ENCODE results near the gene TMEM240. TPM values are rescaled to one million over a fixed set of nuclear protein-coding genes. Genes with fewer than 3 reads are reported as not detected.
A peak's percentile ranks its signal among the peaks of the same experiment; 100 is the strongest.

TMEM240 gene
- total RNA-seq, 1 experiment from 2014 or later, result 8.0 TPM

DNA sequence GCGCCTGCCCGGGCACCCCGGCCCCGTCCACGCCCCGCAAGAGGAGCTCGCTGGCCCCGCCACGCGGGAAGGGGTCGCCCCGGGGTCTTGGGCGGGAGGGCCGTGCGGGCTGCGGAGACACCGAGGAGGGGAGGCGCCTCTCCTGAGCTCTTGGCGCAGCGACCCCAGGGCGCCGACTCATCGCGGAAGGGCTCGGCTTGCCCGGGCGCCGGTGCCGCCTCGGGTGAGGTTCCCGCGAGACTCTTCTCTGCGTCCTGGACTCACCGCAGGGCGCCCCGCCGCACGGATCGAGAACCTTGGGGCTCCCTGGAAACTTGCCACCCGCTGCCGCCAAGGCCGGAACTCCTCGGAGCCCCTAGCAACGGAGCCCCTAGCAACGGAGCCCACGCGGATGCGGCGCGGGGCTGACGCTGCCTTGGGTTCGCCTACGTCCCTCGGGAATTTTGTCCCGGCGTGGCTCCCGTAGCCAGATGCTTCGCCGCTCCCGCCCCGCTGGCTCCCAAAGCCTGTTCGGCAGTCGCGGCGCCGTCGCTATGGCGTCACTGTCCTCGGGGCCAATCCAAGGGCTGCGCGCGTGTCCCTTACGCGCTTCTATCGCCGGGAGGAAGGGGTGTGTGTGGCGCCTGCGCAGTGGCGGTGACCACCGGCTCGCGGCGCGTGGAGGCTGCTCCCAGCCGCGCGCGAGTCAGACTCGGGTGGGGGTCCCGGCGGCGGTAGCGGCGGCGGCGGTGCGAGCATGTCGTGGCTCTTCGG lies 28.7 kb downstream of the TMEM240 start, which contains the start of gene ATAD3A:
Gene ATAD3A (plus strand): TSS at position 630 of the 753 bp plus-strand sequence. CDS start 107 bp downstream, at position 737.
- peak within 1 kb of the TSS; percentile 78 for H3K4me3 Mint-ChIP-seq
- DNase-seq (ENCODE audit: low spot score) (peak; percentile 97), ATAC-seq (peak; percentile 83)
- H3K27me3 Mint-ChIP-seq (ENCODE audit: low read depth), result no peaks in the 10 kb centered on the region
- ChIA-PET POLR2A (no interaction called here), CTCF (no interaction called here)
- peaks cover 2% of the 10 kb centered on the region; the same call in 1 of the 2 replicates for H3K36me3 Mint-ChIP-seq
- H3K4me1 Mint-ChIP-seq, result peaks cover 7% of the 10 kb centered on the region; the same call in 1 of the 2 replicates
- no peaks in the 10 kb centered on the region for H3K9me3 Mint-ChIP-seq
- peak within 1 kb of the TSS; percentile 99 for H3K27ac Mint-ChIP-seq
- TF ChIP-seq, protein P1, sequence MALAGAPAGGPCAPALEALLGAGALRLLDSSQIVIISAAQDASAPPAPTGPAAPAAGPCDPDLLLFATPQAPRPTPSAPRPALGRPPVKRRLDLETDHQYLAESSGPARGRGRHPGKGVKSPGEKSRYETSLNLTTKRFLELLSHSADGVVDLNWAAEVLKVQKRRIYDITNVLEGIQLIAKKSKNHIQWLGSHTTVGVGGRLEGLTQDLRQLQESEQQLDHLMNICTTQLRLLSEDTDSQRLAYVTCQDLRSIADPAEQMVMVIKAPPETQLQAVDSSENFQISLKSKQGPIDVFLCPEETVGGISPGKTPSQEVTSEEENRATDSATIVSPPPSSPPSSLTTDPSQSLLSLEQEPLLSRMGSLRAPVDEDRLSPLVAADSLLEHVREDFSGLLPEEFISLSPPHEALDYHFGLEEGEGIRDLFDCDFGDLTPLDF (CRISPR knock-in tag; IDR thresholded peaks at IDR 0.05), result no peak
- TF ChIP-seq, protein P2, sequence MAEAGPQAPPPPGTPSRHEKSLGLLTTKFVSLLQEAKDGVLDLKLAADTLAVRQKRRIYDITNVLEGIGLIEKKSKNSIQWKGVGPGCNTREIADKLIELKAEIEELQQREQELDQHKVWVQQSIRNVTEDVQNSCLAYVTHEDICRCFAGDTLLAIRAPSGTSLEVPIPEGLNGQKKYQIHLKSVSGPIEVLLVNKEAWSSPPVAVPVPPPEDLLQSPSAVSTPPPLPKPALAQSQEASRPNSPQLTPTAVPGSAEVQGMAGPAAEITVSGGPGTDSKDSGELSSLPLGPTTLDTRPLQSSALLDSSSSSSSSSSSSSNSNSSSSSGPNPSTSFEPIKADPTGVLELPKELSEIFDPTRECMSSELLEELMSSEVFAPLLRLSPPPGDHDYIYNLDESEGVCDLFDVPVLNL (CRISPR knock-in tag; IDR thresholded peaks at IDR 0.05; ENCODE audit: borderline replicate concordance, low read depth), result peak; percentile 48
- TF ChIP-seq, protein P3, sequence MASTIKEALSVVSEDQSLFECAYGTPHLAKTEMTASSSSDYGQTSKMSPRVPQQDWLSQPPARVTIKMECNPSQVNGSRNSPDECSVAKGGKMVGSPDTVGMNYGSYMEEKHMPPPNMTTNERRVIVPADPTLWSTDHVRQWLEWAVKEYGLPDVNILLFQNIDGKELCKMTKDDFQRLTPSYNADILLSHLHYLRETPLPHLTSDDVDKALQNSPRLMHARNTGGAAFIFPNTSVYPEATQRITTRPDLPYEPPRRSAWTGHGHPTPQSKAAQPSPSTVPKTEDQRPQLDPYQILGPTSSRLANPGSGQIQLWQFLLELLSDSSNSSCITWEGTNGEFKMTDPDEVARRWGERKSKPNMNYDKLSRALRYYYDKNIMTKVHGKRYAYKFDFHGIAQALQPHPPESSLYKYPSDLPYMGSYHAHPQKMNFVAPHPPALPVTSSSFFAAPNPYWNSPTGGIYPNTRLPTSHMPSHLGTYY (CRISPR knock-in tag; IDR thresholded peaks at IDR 0.05), result no peak
- TF ChIP-seq, protein P4, sequence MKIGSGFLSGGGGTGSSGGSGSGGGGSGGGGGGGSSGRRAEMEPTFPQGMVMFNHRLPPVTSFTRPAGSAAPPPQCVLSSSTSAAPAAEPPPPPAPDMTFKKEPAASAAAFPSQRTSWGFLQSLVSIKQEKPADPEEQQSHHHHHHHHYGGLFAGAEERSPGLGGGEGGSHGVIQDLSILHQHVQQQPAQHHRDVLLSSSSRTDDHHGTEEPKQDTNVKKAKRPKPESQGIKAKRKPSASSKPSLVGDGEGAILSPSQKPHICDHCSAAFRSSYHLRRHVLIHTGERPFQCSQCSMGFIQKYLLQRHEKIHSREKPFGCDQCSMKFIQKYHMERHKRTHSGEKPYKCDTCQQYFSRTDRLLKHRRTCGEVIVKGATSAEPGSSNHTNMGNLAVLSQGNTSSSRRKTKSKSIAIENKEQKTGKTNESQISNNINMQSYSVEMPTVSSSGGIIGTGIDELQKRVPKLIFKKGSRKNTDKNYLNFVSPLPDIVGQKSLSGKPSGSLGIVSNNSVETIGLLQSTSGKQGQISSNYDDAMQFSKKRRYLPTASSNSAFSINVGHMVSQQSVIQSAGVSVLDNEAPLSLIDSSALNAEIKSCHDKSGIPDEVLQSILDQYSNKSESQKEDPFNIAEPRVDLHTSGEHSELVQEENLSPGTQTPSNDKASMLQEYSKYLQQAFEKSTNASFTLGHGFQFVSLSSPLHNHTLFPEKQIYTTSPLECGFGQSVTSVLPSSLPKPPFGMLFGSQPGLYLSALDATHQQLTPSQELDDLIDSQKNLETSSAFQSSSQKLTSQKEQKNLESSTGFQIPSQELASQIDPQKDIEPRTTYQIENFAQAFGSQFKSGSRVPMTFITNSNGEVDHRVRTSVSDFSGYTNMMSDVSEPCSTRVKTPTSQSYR (CRISPR knock-in tag; IDR thresholded peaks at IDR 0.05), result no peak
- TF ChIP-seq ZNF232 (CRISPR knock-in tag; IDR thresholded peaks at IDR 0.05) (no peak), NFYB (CRISPR knock-in tag; conservative IDR thresholded peaks at IDR 0.05; ENCODE audit: low read depth) (peak; percentile 92), ZNF121 (CRISPR knock-in tag; IDR thresholded peaks at IDR 0.05) (no peak), HMGA2 (CRISPR knock-in tag; IDR thresholded peaks at IDR 0.05) (no peak), EMX1 (CRISPR knock-in tag; IDR thresholded peaks at IDR 0.05) (no peak), IRF2 (CRISPR knock-in tag; IDR thresholded peaks at IDR 0.05; ENCODE audit: borderline replicate concordance, low read depth) (no peak), SMAD3 (CRISPR knock-in tag; IDR thresholded peaks at IDR 0.05; ENCODE audit: borderline replicate concordance) (no peak), SMAD4 (CRISPR knock-in tag; IDR thresholded peaks at IDR 0.05) (no peak), NR2C2 (CRISPR knock-in tag; IDR thresholded peaks at IDR 0.05) (0 out of 2 replicates have a peak, but pooled peaks have one; percentile 17), GABPB1 (CRISPR knock-in tag; IDR thresholded peaks at IDR 0.05) (peak; percentile 27), NR3C1 (CRISPR knock-in tag; conservative IDR thresholded peaks at IDR 0.05; ENCODE audit: low read depth) (no peak), NFATC4 (CRISPR knock-in tag; IDR thresholded peaks at IDR 0.05) (no peak), TEAD4 (CRISPR knock-in tag; IDR thresholded peaks at IDR 0.05) (no peak), ELF4 (CRISPR knock-in tag; IDR thresholded peaks at IDR 0.05; ENCODE audit: low read depth) (no peak)
- TF ChIP-seq, protein P5, sequence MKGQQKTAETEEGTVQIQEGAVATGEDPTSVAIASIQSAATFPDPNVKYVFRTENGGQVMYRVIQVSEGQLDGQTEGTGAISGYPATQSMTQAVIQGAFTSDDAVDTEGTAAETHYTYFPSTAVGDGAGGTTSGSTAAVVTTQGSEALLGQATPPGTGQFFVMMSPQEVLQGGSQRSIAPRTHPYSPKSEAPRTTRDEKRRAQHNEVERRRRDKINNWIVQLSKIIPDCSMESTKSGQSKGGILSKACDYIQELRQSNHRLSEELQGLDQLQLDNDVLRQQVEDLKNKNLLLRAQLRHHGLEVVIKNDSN (CRISPR knock-in tag; IDR thresholded peaks at IDR 0.05), result peak; percentile 58; the same call in 1 of the 2 replicates
- TF ChIP-seq, protein P6, sequence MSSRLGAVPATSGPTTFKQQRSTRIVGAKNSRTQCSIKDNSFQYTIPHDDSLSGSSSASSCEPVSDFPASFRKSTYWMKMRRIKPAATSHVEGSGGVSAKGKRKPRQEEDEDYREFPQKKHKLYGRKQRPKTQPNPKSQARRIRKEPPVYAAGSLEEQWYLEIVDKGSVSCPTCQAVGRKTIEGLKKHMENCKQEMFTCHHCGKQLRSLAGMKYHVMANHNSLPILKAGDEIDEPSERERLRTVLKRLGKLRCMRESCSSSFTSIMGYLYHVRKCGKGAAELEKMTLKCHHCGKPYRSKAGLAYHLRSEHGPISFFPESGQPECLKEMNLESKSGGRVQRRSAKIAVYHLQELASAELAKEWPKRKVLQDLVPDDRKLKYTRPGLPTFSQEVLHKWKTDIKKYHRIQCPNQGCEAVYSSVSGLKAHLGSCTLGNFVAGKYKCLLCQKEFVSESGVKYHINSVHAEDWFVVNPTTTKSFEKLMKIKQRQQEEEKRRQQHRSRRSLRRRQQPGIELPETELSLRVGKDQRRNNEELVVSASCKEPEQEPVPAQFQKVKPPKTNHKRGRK (CRISPR knock-in tag; IDR thresholded peaks at IDR 0.05; ENCODE audit: borderline replicate concordance), result no peak
- TF ChIP-seq, protein P7, sequence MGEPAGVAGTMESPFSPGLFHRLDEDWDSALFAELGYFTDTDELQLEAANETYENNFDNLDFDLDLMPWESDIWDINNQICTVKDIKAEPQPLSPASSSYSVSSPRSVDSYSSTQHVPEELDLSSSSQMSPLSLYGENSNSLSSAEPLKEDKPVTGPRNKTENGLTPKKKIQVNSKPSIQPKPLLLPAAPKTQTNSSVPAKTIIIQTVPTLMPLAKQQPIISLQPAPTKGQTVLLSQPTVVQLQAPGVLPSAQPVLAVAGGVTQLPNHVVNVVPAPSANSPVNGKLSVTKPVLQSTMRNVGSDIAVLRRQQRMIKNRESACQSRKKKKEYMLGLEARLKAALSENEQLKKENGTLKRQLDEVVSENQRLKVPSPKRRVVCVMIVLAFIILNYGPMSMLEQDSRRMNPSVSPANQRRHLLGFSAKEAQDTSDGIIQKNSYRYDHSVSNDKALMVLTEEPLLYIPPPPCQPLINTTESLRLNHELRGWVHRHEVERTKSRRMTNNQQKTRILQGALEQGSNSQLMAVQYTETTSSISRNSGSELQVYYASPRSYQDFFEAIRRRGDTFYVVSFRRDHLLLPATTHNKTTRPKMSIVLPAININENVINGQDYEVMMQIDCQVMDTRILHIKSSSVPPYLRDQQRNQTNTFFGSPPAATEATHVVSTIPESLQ (CRISPR knock-in tag; IDR thresholded peaks at IDR 0.05), result no peak
- TF ChIP-seq, protein P8, sequence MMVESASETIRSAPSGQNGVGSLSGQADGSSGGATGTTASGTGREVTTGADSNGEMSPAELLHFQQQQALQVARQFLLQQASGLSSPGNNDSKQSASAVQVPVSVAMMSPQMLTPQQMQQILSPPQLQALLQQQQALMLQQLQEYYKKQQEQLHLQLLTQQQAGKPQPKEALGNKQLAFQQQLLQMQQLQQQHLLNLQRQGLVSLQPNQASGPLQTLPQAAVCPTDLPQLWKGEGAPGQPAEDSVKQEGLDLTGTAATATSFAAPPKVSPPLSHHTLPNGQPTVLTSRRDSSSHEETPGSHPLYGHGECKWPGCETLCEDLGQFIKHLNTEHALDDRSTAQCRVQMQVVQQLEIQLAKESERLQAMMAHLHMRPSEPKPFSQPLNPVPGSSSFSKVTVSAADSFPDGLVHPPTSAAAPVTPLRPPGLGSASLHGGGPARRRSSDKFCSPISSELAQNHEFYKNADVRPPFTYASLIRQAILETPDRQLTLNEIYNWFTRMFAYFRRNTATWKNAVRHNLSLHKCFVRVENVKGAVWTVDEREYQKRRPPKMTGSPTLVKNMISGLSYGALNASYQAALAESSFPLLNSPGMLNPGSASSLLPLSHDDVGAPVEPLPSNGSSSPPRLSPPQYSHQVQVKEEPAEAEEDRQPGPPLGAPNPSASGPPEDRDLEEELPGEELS (CRISPR knock-in tag; IDR thresholded peaks at IDR 0.05), result peak; percentile 88
- TF ChIP-seq, protein P9, sequence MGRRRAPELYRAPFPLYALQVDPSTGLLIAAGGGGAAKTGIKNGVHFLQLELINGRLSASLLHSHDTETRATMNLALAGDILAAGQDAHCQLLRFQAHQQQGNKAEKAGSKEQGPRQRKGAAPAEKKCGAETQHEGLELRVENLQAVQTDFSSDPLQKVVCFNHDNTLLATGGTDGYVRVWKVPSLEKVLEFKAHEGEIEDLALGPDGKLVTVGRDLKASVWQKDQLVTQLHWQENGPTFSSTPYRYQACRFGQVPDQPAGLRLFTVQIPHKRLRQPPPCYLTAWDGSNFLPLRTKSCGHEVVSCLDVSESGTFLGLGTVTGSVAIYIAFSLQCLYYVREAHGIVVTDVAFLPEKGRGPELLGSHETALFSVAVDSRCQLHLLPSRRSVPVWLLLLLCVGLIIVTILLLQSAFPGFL (CRISPR knock-in tag; IDR thresholded peaks at IDR 0.05; ENCODE audit: borderline replicate concordance), result no peak
